Nephron progenitor cell (in vitro differentiated cells): ENCODE measurements around the gene PTPRS.

Experiments used
- DNase-seq: peaks from one replicate; pipeline ENCODE4 v3.0.0; 2021
- H3K27ac Mint-ChIP-seq: 2 replicates; pipeline ENCODE4 v1.8.0; 2021; ENCODE audit warnings: mild to moderate bottlenecking, moderate library complexity, mixed read lengths
- H3K27me3 Mint-ChIP-seq: 2 replicates; pipeline ENCODE4 v1.8.0; 2021; ENCODE audit warnings: mild to moderate bottlenecking, low read depth, mixed read lengths; ENCODE audit not compliant: poor library complexity
- H3K36me3 Mint-ChIP-seq: 2 replicates; pipeline ENCODE4 v1.8.0; 2021; ENCODE audit warnings: low read depth, mixed read lengths
- H3K4me1 Mint-ChIP-seq: 2 replicates; pipeline ENCODE4 v1.8.0; 2021; ENCODE audit warnings: mixed read lengths
- H3K4me3 Mint-ChIP-seq: 2 replicates; pipeline ENCODE4 v1.8.0; 2021; ENCODE audit warnings: mild to moderate bottlenecking, moderate library complexity, mixed read lengths
- H3K9me3 Mint-ChIP-seq: 2 replicates; pipeline ENCODE4 v1.8.0; 2021; ENCODE audit warnings: mild to moderate bottlenecking, moderate library complexity, mixed read lengths
- TF ChIP-seq, protein P1 (sequence below): fragments of 200-600 bp; sonication (generic); IDR thresholded peaks from 2 replicates; pipeline ENCODE4 v1.5.0; 2021; ENCODE audit warnings: antibody characterized with exemption

The PTPRS gene

DNA sequence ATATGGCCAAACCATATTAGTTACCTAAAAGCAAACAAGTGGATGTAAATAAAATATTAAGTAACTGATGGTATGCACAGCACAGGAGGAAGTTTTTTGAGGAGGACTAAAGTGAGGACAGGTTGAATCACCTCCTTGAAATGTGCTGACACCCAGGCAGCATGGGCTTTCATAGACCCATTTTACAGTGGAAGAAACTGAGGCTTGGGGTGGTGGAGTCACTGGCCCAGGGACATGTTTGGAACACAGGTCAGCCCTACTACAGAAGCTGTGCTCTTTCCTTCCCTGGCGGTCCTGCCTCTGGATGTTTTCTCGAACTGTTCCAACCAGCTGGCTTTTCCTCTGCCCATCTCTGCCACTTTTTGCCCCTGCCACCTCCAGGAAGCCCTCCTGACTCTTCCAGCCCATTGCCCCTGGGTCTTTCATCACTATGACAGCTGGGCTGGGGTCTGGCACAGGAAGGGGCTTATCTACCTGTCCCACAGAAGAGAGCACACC lies 11.2 kb upstream of the PTPRS start:
- Mint-ChIP-seq H3K36me3 (no peaks in the 10 kb centered on the region), H3K9me3 (peaks cover 13% of the 10 kb centered on the region), H3K27me3 (peaks cover 23% of the 10 kb centered on the region), H3K4me1 (peaks cover 18% of the 10 kb centered on the region), H3K27ac (peak overlapping the region; percentile 97), H3K4me3 (no peak overlapping the region)
- DNase-seq, result no peak
- TF ChIP-seq, protein P1, sequence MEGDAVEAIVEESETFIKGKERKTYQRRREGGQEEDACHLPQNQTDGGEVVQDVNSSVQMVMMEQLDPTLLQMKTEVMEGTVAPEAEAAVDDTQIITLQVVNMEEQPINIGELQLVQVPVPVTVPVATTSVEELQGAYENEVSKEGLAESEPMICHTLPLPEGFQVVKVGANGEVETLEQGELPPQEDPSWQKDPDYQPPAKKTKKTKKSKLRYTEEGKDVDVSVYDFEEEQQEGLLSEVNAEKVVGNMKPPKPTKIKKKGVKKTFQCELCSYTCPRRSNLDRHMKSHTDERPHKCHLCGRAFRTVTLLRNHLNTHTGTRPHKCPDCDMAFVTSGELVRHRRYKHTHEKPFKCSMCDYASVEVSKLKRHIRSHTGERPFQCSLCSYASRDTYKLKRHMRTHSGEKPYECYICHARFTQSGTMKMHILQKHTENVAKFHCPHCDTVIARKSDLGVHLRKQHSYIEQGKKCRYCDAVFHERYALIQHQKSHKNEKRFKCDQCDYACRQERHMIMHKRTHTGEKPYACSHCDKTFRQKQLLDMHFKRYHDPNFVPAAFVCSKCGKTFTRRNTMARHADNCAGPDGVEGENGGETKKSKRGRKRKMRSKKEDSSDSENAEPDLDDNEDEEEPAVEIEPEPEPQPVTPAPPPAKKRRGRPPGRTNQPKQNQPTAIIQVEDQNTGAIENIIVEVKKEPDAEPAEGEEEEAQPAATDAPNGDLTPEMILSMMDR, result no peak

DNA sequence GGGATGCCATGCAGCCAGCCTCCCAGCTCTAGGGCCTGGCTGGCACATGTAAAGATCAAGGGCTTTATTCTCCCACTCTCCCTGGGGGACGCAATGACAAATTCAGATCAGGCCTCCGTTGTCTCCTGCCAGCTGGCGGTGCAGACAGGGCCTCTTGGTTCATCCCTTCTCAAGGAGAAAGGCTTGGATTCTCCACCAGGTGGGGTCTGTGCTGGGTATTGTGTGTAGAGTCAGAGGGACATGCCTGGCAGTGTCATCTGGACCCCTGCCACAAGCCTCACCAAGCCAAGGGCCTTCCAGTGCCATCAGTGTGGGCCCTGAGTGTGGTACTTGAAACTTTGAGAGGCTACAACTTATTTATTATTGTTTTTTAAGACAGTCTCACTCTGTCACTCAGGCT lies 8.4 kb upstream of the PTPRS start:
- no peaks in the 10 kb centered on the region for H3K36me3 Mint-ChIP-seq
- H3K27ac Mint-ChIP-seq, result no peak overlapping the region
- TF ChIP-seq, protein P1, result no peak
- DNase-seq, result no peak
- peaks cover 16% of the 10 kb centered on the region for H3K9me3 Mint-ChIP-seq
- no peak overlapping the region for H3K4me3 Mint-ChIP-seq
- H3K4me1 Mint-ChIP-seq, result peaks cover 18% of the 10 kb centered on the region
- peaks cover 6% of the 10 kb centered on the region for H3K27me3 Mint-ChIP-seq

DNA sequence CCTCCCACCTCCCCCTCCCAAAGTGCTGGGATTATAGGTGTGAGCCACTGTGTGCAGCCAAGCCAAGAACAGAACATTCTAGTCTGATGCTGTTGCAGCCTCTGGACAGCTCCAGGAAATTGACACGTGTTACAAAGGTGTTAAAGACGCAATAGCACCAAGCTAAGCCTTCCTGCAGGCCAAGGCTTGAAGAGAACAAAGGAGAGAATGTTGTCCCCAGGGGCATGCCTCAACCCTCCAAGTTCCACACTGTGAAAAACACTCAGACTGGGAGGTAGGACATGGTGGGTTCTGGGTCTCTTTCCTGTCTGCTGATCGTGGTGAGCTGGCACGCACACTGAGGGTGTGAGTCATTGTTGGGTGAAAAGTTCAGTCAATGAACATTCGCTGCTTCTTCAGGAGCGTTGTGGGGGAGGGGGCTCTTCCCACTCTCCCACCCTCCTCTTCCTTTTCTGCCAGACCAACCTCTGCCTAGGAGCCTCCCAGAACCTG lies 5.3 kb upstream of the PTPRS start:
- H3K27ac Mint-ChIP-seq, result no peak overlapping the region
- DNase-seq, result no peak
- H3K36me3 Mint-ChIP-seq, result no peaks in the 10 kb centered on the region
- H3K4me3 Mint-ChIP-seq, result no peak overlapping the region
- peaks cover 18% of the 10 kb centered on the region for H3K27me3 Mint-ChIP-seq
- peaks cover 2% of the 10 kb centered on the region for H3K4me1 Mint-ChIP-seq
- TF ChIP-seq, protein P1, result no peak
- peaks cover 20% of the 10 kb centered on the region for H3K9me3 Mint-ChIP-seq

DNA sequence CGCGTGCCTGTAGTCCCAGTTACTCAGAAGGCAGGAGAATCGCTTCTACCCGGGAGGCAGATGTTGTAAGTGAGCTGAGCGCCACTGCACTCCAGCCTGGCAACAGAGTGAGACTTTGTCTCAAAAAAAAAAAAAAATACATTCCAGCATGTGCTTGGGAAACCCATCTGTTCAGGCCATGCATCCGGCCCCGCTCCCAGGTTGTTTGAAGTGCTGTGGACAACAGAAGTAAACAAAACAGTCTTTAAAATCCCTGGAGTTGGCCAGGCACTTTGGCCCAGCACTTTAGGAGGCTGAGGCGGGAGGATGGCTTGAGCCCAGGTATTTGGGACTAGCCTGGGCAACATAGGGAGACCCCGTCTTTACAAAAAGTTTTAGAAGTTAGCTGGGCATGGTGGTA lies 3.2 kb upstream of the PTPRS start:
- peaks cover 20% of the 10 kb centered on the region for H3K9me3 Mint-ChIP-seq
- TF ChIP-seq, protein P1, result no peak

DNA sequence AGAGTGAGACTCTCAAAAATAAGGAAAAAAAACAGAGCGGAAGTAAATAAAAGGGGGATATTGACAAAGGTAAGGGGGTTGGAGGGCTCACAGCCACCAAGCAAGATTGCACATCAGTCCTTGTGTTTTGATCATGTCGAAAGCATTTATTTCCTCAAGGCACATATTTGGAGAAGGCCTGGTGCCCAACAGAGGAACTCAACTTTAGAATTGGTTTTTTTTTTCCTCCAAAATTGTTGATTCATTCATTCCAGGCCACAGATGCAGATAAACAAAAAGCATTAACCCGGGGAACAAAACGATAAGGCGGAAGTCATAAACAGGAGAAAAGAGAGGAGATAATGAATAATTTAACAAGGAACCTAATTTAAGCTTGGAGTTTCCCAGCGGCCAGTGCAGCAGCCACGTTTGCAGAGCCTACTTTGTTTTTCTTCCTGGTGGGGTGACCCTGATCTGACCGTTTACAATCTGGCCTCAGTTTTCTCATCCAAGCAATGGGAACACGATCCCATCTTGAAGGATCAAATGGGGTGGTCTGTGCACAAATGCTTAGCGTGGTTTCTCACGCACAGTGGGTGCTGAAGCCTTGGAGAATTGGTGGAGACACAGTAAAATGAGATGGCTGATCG lies 2.1 kb upstream of the PTPRS start:
- Mint-ChIP-seq H3K4me1 (peaks cover 13% of the 10 kb centered on the region), H3K27ac (no peak overlapping the region)

More for the DNA sequence above, 3.2 kb upstream of the PTPRS start:
- Mint-ChIP-seq H3K36me3 (no peaks in the 10 kb centered on the region), H3K4me1 (peaks cover 6% of the 10 kb centered on the region), H3K27me3 (peaks cover 17% of the 10 kb centered on the region), H3K27ac (no peak overlapping the region), H3K4me3 (no peak overlapping the region)
- no peak for DNase-seq

More for the DNA sequence above, 2.1 kb upstream of the PTPRS start:
- Mint-ChIP-seq H3K9me3 (peaks cover 16% of the 10 kb centered on the region), H3K36me3 (no peaks in the 10 kb centered on the region), H3K27me3 (peaks cover 22% of the 10 kb centered on the region), H3K4me3 (no peak overlapping the region)
- TF ChIP-seq, protein P1, result no peak
- no peak for DNase-seq
